K562 (cell line): ENCODE measurements around the gene KIF18B. TPM values are rescaled to one million over a fixed set of nuclear protein-coding genes. Genes with fewer than 3 reads are reported as not detected.

Experiments
- ASH1L ChIP-seq: fragments of 450-650 bp; IDR thresholded peaks from 2 replicates; pipeline ENCODE4 v1.6.1; 2018; ENCODE audit warnings: borderline replicate concordance, mild to moderate bottlenecking, low read depth; ENCODE audit not compliant: partially characterized antibody
- CHD2 ChIP-seq: IDR thresholded peaks from 2 replicates; pipeline ENCODE4 v1.6.1; 2011; ENCODE audit warnings: low read depth, low read length
- EP300 ChIP-seq: IDR thresholded peaks from 2 replicates; pipeline ENCODE4 v1.6.1; 2012; ENCODE audit warnings: low read length, improper control_type of control experiment
- ETS2 ChIP-seq: IDR thresholded peaks from 2 replicates; pipeline ENCODE4 v1.6.1; 2016; ENCODE audit warnings: borderline replicate concordance, missing genetic modification characterization, mild to moderate bottlenecking, moderate library complexity, missing compliant biosample characterization; ENCODE audit not compliant: poor library complexity, severe bottlenecking
- KDM1A ChIP-seq, 2 experiments: fragments of 450-650 bp; IDR thresholded peaks; 2 replicates each; pipeline ENCODE4 v1.6.1; 2016; ENCODE audit warnings: mild to moderate bottlenecking in 2 of 2
- MEIS2 ChIP-seq: fragments of 450-650 bp; IDR thresholded peaks from 2 replicates; pipeline ENCODE4 v1.6.1; 2014; ENCODE audit warnings: mild to moderate bottlenecking; ENCODE audit not compliant: partially characterized antibody
- MTA3 ChIP-seq: fragments of 450-650 bp; formaldehyde crosslinking; IDR thresholded peaks from 2 replicates; pipeline ENCODE4 v1.6.1; 2017; ENCODE audit warnings: mild to moderate bottlenecking, borderline replicate concordance
- NCOA6 ChIP-seq: fragments of 450-650 bp; IDR thresholded peaks from 2 replicates; pipeline ENCODE4 v1.6.1; 2017; ENCODE audit warnings: mild to moderate bottlenecking
- NEUROD1 ChIP-seq: fragments of 150-350 bp; IDR thresholded peaks from 2 replicates; pipeline ENCODE4 v1.6.1; 2014; ENCODE audit warnings: borderline replicate concordance, low read length, low read depth; ENCODE audit not compliant: partially characterized antibody
- NUFIP1 ChIP-seq: fragments of 450-650 bp; IDR thresholded peaks from 2 replicates; pipeline ENCODE4 v1.6.1; 2018; ENCODE audit not compliant: partially characterized antibody
- PRPF4 ChIP-seq: fragments of 200-400 bp; formaldehyde crosslinking; IDR thresholded peaks from one replicate; pipeline ENCODE4 v1.6.1; 2017; ENCODE audit warnings: low read length, low read depth, mild to moderate bottlenecking; ENCODE audit not compliant: insufficient read depth, poor library complexity, severe bottlenecking
- SIN3B ChIP-seq: fragments of 450-650 bp; IDR thresholded peaks from 2 replicates; pipeline ENCODE4 v1.6.1; 2017; ENCODE audit warnings: low read depth, mild to moderate bottlenecking, moderate library complexity
- SNRNP70 ChIP-seq: fragments of 200-400 bp; formaldehyde crosslinking; optimal IDR thresholded peaks from 2 replicates; pipeline ENCODE3; 2017; ENCODE audit warnings: low read depth, low read length
- TFAM ChIP-seq: fragments of 250-450 bp; sonication (Bioruptor Pico); conservative IDR thresholded peaks from 2 replicates; pipeline ENCODE4 v1.5.0; 2021; ENCODE audit warnings: mild to moderate bottlenecking, moderate library complexity
- ZBTB9 ChIP-seq: fragments of 450-650 bp; formaldehyde crosslinking; IDR thresholded peaks from 2 replicates; pipeline ENCODE4 v1.4.0; 2020; ENCODE audit warnings: mild to moderate bottlenecking, moderate library complexity
- ZFPM2 ChIP-seq: fragments of 250-450 bp; sonication (Bioruptor Pico); IDR thresholded peaks from 2 replicates; pipeline ENCODE4 v1.5.1; 2022; ENCODE audit warnings: mild to moderate bottlenecking
- ZNF140 ChIP-seq: fragments of 250-450 bp; sonication (Bioruptor Pico); IDR thresholded peaks from 2 replicates; pipeline ENCODE4 v1.8.0; 2021; ENCODE audit warnings: moderate library complexity, mild to moderate bottlenecking, inconsistent platforms
- ZNF407 ChIP-seq: fragments of 450-650 bp; IDR thresholded peaks from 2 replicates; pipeline ENCODE4 v1.6.1; 2016; ENCODE audit warnings: low read depth
- ZNF583 ChIP-seq: fragments of 250-450 bp; sonication (Bioruptor Pico); IDR thresholded peaks from 2 replicates; pipeline ENCODE4 v1.4.0; 2020
- polyA plus RNA-seq, 8 experiments: library from polyadenylated mRNA; depleted of rRNA in 4 of 8; stranded (reverse) in 5 of 8; unstranded in 3 of 8; fragments of >200 nt; fragmentation: Nextera tagmentation in 2 of 8; fragmentation: Illumina TruSeq in 1 of 8; extraction: Ambion mirVana in 2 of 8; extraction: Trizol in 1 of 8; gene quantifications; 2 replicates each; pipeline versions ENCODE4 v1.2.1 to v1.2.3, GENCODE V29; 2011 to 2014; ENCODE audit warnings: inconsistent platforms in 1 of 8, missing spikeins in 1 of 8
- total RNA-seq, 7 experiments: library from RNA; depleted of rRNA in 6 of 7; stranded (reverse); fragments of >200 nt in 6 of 7; fragmentation: Illumina TruSeq in 2 of 7; extraction: Trizol in 2 of 7; gene quantifications; 2 replicates each; pipeline versions ENCODE4 v1.2.1 to v1.2.3, GENCODE V29; 2011 to 2021; ENCODE audit warnings: low replicate concordance in 1 of 7

Gene KIF18B
- total and polyA plus RNA-seq, 9 of the 15 experiments (the other 6 are each of a cell fraction or from before 2014, with no cell fraction given), result 2.0 to 42.8 (median 13.2) TPM

GRCh38 chr17:44947461-44948314 is at the start of gene KIF18B (continued):
- TF ChIP-seq MEIS2 (no peak), SNRNP70 (no peak), MTA3 (peak; percentile 56; the same call in 1 of the 2 replicates), ZNF407 (no peak), PRPF4 (no peak), ZBTB9 (CRISPR knock-in tag) (0 out of 2 replicates have a peak, but pooled peaks have one; percentile 38), KDM1A (IDR thresholded peaks at IDR 0.05) (no peak), ZFPM2 (no peak), ASH1L (peak; percentile 83), NEUROD1 (peak; percentile 80), SIN3B (peak; percentile 30; the same call in 1 of the 2 replicates), NUFIP1 (no peak), TFAM (no peak), EP300 (0 out of 2 replicates have a peak, but pooled peaks have one; percentile 3), ZNF583 (CRISPR knock-in tag) (peak; percentile 72; the same call in 1 of the 2 replicates), ZNF140 (CRISPR knock-in tag) (no peak), CHD2 (peak; percentile 92), NCOA6 (no peak), ETS2 (tag) (no peak)
